G401.6 (cell line): ENCODE measurements around the gene NEUROG1.

Source experiments
- FAIRE-seq: peaks from 2 replicates; lab custom pipeline; 2012; peaks lifted over from hg19 to GRCh38; lab: Jason Lieb, UNC

NEUROG1 gene

DNA sequence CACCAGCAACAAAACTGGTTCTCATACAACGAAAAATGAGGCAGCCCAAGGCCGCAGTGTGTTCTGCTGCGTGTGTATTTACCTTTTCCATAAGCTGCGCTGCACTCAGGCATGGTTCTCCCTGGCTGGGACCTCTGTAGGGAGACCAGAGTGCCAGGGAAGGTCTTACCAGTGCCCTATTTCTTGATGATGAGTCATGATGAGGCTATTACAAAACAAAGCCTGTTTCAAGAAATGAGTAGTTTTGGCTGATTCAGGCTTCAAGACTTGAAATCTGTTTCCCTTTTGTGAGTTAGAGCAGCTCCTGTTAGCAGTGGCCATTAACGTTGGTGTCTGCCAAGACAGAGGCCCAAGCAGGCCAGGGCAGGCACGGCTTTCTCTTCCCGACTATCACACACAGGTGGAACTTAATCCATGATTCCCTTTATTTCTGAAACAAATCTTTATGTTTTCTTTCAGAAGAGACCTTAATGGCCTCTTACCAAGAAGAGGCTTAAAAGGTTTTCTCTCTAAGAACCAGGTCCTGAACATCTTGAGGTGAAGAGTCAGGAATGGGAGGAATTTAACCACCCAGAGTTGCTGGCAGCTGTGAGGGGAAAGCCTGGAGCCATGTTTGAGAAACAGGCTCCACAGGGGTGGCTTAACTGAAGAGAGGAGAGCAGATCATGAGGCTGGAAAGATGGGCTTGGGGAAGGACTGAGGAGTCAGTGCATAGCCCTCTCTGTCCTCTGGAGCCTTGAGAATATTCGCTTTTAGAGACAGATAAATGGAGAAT lies 42.2 kb downstream of the NEUROG1 start:
- no peak for FAIRE-seq

DNA sequence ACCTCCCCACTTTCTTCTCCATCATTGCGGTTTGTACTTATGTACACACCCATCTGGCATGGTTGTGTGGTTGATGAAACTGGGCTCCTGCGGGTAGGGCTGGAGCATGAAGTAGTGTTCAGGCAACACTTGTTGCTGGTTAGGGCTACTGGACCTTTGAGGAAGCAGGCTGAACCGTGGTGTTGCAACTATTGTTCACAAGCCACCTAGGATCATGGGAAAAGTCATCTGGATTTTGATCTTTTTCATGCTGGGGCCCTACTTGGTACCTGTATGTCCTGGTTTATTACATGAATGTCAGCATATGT lies 43.5 kb downstream of the NEUROG1 start:
- no peak for FAIRE-seq

DNA sequence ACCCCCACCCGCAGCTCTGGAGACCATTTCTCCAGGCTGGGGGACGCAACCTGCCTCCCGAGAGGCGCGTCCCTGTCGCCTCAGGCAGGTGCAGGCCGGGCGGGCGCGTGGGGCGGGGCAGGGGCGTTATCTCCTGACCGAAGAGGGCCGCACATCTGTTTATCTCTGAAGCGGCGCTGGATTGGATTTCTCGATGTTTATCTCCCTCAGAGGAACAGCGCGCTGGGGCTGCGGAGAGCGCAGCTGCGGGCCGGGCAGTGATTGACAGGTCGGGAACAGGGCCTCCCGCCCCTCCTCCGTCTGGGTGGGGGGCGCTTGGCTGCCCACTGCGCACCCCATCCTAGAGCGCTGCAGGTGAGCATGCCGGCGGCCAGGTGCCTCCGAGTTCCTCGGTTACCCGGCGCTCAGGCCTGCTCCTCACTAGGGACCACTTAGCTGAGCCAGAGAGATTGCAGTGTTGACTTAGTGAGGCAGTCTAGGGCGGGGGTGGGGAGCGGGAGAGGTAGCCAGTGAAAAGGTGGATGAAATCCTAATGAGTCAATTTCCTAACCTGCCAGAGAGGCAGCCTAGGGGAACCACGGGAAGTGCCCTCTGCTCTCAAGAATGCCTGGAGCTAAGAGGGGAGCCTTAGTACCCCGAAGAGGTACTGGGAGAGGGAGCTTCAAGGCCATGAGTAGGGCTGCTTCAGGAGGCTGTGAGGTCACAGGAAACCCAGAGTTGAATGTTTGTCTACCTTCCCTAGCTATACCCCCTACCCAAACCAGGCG lies 44.0 kb downstream of the NEUROG1 start:
- no peak for FAIRE-seq

DNA sequence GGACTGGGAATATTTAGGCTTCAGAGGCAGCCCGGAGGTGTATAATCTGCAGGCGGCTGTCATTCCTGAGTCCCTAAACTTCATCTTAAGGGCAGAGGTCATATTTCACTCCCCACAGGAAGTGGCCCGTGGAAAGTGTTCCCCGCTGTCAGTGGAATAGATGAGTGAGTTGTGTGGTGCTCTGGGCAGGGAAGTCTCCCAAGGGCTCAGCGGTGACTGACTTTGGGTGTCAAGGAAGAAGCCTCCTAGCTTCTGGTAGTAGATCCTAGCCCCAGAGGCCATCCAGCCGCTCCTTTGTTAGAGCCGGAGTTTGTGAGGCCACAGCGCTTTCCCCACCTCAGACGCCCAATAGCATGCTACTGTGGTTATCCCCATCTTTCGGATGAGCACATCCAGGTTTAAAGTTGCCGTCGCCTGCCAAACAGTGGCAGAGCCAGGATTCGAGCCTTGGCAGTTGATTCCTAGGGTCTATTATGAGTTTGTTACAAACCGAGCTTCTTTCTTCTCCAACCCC lies 44.7 kb downstream of the NEUROG1 start:
- FAIRE-seq: no peak

DNA sequence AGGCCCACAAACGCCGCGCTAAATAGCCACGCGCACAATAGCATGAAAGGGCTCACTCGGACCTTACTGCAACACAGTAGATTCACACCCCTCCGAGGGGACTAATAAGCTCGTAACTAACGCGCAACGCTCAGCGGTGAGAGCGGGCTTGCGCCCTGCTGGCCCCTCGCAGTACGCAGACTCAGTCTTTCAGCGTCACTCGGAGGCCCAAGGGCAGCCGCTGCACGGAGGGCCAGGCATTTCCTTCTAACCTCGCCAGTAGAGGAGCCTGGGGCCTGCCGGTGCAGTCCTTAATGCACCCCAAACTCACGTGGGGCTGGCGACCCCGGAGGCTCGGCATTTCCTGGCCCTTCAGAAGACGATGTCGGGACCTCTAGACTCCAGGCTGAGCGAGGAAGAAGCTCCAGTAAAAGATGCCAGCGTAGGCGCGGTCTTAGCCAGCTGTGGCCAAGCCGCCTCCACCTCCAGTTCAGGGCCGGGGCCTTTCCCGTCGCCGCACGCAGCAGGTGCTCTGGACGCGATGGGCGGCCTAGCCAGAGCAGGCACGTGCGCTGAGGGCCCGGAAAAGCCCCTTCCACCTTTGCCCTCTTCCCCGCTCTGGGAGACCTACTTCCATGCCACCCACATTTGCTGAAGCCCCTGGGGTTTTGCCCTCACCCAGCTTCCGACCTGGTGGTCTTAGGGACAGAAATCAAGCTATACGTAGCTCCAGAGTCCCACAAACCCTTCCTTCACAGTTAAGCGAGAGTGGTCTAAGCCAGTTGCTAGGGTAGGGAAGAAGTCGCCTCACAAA lies 45.3 kb downstream of the NEUROG1 start:
- no peak for FAIRE-seq

DNA sequence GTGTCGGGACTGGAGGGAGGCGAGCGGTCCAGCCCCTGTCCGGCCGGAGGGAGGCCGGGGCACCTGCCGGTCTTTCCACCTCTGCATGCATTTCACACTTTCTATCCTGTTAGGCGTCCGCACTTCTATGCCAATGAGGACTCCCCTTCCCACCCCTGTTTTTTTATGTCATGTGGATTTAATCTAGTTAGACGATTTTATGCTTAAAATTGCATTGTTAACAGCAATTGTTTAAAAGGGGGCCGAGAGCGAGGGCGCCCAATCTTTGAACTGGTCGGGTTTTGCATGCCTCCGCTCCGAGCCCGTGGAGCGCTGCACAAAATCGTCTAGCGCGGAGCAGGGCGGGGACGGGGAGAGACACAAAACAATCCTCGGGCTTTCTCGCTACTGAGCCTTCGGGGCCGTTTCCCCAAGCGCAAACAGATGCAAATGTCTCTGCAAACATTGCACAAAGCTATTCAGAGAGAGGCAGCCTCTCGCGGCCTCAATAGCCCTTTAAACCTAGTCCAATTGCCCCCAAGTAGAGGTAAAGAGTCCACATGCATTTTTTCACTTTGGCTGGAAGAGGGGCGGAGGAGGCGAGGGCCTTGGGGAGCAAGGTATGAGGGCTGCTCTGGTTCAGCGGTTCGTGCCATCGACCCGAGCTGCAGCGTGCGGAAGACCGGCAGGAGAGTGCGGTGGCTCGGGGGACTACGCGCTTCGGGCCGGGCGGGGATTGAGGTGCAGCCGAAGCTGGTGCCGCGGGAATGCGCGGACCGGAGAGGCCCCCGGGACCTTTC lies 46.1 kb downstream of the NEUROG1 start:
- no peak for FAIRE-seq

DNA sequence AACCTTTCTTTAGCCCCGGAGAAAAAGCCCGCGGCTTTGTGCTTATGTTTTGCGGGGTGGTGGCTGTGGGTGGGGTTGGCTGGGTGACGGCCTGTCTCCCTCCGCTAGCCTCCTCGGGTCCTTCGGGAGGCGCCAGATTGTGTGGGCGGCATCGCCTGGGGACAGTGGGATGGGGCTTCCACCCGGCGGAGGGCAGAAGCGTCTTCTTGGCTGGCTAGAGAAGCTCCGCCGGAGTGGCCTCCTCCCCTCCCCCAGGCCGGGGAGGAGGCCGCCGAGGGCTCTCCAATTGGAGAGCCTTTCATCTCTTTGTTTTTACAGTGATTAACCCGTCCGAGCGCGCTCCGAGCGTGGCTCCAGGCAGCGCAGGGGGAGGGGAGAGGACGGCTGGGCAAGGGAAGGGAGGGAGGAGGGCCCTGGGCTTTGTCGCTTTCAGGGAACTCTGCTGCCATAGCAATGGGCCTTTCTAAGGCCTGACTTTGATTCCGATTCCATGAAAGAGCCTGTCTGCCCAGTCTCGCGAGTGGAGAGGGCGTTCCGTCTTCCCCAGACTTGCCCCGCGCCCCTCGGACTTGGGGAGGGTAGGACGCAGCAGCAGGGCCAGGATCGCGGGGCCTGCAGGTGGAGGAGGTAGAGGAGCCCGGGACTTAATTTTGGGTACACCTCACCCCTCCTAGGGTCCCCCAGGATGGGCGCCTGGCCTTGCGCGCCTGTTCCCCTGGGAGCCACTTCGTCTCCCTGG lies 46.9 kb downstream of the NEUROG1 start:
- no peak for FAIRE-seq

DNA sequence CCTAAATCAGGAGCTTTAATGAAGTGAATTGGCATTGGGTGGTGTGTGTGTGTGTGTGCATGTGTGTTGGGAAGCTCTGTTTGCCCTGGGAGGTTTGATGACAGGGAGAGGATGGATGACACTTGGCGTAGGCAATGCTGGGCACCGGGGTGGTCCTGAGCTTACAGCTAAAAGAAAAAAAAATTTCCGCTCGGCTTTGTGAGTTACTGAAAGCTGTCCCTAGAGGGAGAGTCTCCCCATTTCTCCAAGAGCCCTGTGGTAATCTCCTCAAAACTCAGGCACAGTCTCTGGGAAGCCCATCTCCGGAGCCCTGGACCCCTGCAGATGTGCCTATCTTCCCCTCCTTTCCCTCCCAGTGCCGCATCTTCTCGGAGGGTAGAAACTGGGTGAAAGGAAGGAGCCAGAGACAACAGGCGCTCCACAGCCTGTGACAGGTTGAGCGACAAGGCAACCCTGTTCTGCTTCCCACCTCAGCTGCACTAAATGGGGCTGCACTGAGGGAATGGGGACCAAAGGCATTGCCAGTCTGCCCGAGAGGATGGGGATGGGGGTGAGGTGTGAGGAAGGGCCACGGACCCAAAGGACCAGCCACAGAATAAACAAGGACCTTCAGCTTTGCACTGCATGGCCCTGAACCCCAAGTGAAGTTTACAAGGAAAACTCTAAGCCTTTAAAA lies 47.8 kb downstream of the NEUROG1 start:
- FAIRE-seq: no peak

DNA sequence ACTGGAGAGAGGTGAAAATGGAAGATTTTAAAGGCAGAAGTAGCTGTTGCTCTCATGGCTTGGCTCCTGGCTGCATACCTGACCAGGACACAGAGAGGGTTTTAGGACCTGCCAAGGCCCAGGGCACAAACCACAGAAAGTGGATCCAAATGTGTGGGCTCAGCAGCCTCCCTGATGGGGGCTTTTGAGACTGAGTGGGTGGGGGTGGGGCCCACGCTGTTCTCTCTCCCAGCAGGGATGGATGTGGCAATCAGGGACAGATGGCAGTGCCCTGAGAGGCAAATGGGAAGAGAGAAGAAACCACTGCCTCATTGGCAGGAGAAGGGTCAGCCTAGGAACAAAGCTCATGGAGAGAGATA lies 48.7 kb downstream of the NEUROG1 start:
- no peak for FAIRE-seq

DNA sequence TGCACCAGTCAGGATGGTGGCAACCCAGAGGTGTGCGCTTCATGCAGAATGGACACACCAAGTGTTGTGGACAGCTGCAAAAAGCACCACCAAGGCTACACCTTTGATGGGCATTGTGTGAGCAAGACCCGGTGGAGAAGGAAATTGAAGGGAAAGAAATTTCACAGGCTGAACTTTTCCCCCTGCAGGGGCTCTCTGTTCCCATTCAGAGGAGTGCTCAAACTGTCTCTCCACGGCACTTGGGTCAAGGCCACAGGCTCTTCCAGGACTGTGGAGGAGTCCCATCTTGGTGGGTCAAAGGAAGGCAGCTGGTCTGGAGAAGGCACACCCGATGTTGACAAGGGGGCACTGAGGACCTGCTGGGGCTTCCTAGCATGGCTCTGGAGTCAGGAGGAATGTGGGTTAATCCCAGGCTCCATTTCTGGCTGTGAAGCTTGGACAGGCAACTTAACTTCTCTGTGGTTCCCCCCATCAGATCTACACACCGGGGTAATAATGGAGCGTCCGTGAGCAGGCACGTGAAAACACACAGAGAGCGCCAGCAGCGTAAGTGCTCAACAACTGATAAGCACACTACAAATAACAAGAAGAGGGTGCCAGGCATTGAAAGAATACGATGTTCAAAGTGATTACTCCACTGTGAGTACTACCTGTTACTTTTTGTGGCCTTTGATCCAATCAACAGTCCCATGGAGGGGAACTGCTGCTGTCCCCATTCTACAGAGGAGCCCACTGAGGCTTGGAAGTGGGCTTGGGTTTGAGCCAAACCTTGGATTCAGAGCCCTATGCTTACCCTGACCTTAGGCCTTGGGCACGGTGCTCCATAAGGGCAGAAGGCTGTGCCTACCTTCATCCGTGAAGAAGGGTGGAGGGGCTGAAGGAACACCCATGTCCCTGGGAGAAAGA lies 49.4 kb downstream of the NEUROG1 start:
- no peak for FAIRE-seq

DNA sequence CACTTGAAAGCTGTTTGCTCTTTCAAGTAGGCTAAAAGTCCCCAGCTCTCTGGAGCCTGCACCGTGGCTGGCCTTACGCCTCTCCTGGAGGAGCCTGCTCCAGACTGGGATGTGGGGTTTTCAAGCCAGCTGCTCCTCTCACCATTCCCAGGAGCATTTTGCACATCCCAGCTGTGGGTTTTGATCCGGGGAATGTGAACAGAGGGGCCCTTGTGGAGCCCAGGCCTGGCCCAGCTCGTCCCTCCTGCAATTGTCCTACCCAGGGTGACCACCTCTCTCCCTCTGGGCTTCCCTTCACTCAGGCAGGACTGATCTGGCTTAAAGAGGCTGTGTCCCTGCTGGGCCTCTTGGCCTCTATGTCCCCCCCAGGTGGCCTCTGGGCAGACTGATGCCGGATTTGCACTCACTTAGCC lies 51.1 kb downstream of the NEUROG1 start:
- FAIRE-seq: no peak
